Brain microvascular endothelial cell (primary cell): ENCODE results near the gene TRIM47.

Experiments used
- DNase-seq: peaks from one replicate; pipeline ENCODE4 v3.0.0-alpha.2; 2020
- H3K27ac ChIP-seq: fragments of 250-450 bp; sonication (Bioruptor Pico); 2 replicates; pipeline ENCODE4 v1.5.1; 2020; ENCODE audit warnings: mild to moderate bottlenecking, moderate library complexity
- H3K27me3 ChIP-seq: fragments of 250-450 bp; sonication (Bioruptor Pico); replicated peaks from 2 replicates; pipeline ENCODE4 v1.5.1; 2020; ENCODE audit warnings: mild to moderate bottlenecking
- H3K36me3 ChIP-seq: fragments of 250-450 bp; sonication (Bioruptor Pico); replicated peaks from 2 replicates; pipeline ENCODE4 v1.5.1; 2020; ENCODE audit warnings: mild to moderate bottlenecking
- H3K4me3 ChIP-seq: 2 replicates; pipeline ENCODE4 v1.5.1; 2011; ENCODE audit warnings: low read depth, mild to moderate bottlenecking, control low read depth, low read length, moderate library complexity
- CTCF ChIP-seq: IDR thresholded peaks from 2 replicates; pipeline ENCODE4 v1.5.1; 2011; ENCODE audit warnings: low read depth, mild to moderate bottlenecking, moderate library complexity, low read length, control low read depth, inconsistent platforms; ENCODE audit errors: missing control alignments
- in situ Hi-C: cut with HindIII; loops from 2 replicates; pipeline ENCODE4 v1.10.0; 2017; ENCODE audit warnings: low sequenced_read_pairs, low pct_ligation_motif_present

Gene TRIM47

GRCh38 chr17:75880266-75880665 is 1.9 kb upstream of the TRIM47 start:
- no peak for TF ChIP-seq CTCF
- in situ Hi-C loops = no loop called here
- no peak overlapping the region for H3K27ac ChIP-seq
- H3K4me3 ChIP-seq = no peak overlapping the region
- H3K36me3 ChIP-seq = no peaks in the 10 kb centered on the region
- no peaks in the 10 kb centered on the region for H3K27me3 ChIP-seq
- no peak for DNase-seq

- in situ Hi-C loops = no loop called here
- DNase-seq = peak; percentile 33
- Histone ChIP-seq H3K36me3 (no peaks in the 10 kb centered on the region), H3K27ac (peak overlapping the region; percentile 10), H3K4me3 (peak overlapping the region; percentile 54), H3K27me3 (no peaks in the 10 kb centered on the region)
- TF ChIP-seq CTCF = peak; percentile 41
These were observed 618 bp downstream of the TRIM47 start for GRCh38 chr17:75877752-75878173.

- Histone ChIP-seq H3K36me3 (no peaks in the 10 kb centered on the region), H3K27ac (peak overlapping the region; percentile 41), H3K27me3 (no peaks in the 10 kb centered on the region), H3K4me3 (peak overlapping the region; percentile 54)
- in situ Hi-C loops = no loop called here
- peak; percentile 84 for DNase-seq
- peak; percentile 16 for TF ChIP-seq CTCF
These were observed 1.2 kb downstream of the TRIM47 start for GRCh38 chr17:75876938-75877751.

GRCh38 chr17:75876190-75876937 is 2.0 kb downstream of the TRIM47 start:
- no peaks in the 10 kb centered on the region for H3K36me3 ChIP-seq
- peak; percentile 40 for TF ChIP-seq CTCF
- in situ Hi-C loops = no loop called here
- H3K27me3 ChIP-seq = no peaks in the 10 kb centered on the region
- no peak for DNase-seq
- peak overlapping the region; percentile 54 for H3K4me3 ChIP-seq
- peak overlapping the region; percentile 41 for H3K27ac ChIP-seq

- H3K27me3 ChIP-seq = no peaks in the 10 kb centered on the region
- TF ChIP-seq CTCF = no peak
- in situ Hi-C loops = no loop called here
- H3K4me3 ChIP-seq = no peak overlapping the region
- no peaks in the 10 kb centered on the region for H3K36me3 ChIP-seq
- H3K27ac ChIP-seq = no peak overlapping the region
- DNase-seq = no peak
These were observed 2.5 kb downstream of the TRIM47 start for GRCh38 chr17:75875940-75876189.
